Measurements from ENCODE around the gene STIM2.

The STIM2 gene

DNA sequence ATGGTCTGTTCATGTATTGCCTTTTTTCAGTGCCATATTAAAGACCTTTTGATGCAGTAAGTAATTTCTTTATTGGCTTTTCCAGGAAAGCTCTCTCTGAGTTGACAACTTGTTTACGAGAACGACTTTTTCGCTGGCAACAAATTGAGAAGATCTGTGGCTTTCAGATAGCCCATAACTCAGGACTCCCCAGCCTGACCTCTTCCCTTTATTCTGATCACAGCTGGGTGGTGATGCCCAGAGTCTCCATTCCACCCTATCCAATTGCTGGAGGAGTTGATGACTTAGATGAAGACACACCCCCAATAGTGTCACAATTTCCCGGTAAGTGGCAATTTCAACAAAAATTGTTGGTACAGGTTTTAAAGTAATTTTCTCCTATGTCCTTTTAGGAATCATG is 148.0 kb downstream of the STIM2 start:
- TF ChIP-seq, protein P1, sequence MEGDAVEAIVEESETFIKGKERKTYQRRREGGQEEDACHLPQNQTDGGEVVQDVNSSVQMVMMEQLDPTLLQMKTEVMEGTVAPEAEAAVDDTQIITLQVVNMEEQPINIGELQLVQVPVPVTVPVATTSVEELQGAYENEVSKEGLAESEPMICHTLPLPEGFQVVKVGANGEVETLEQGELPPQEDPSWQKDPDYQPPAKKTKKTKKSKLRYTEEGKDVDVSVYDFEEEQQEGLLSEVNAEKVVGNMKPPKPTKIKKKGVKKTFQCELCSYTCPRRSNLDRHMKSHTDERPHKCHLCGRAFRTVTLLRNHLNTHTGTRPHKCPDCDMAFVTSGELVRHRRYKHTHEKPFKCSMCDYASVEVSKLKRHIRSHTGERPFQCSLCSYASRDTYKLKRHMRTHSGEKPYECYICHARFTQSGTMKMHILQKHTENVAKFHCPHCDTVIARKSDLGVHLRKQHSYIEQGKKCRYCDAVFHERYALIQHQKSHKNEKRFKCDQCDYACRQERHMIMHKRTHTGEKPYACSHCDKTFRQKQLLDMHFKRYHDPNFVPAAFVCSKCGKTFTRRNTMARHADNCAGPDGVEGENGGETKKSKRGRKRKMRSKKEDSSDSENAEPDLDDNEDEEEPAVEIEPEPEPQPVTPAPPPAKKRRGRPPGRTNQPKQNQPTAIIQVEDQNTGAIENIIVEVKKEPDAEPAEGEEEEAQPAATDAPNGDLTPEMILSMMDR (IDR thresholded peaks at IDR 0.05), result no peak
- no peak for TF ChIP-seq ZFX (IDR thresholded peaks at IDR 0.05; ENCODE audit: borderline replicate concordance)
- no peak overlapping the region for H3K27ac ChIP-seq

DNA sequence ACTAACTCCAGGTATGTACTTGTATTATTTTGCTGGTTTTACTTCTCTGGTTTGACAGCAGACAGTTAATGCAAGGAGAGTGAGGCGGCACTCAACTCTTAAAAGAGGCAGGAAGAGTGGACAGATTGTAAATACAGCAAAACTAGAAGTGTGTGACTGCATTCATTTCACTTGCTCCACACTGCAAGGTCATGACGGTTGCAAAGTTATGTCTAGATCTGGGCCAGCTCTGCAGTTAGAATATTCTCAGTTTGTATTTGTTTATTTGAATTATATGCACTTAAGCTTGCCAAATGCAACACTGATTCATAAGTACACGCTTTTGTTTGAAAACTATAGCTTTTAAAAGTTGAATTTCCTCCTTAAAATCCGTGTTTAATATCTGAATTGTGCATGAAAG is 148.9 kb downstream of the STIM2 start:
- no peak overlapping the region for H3K27ac ChIP-seq
- TF ChIP-seq ZFX (IDR thresholded peaks at IDR 0.05; ENCODE audit: borderline replicate concordance), result no peak

DNA sequence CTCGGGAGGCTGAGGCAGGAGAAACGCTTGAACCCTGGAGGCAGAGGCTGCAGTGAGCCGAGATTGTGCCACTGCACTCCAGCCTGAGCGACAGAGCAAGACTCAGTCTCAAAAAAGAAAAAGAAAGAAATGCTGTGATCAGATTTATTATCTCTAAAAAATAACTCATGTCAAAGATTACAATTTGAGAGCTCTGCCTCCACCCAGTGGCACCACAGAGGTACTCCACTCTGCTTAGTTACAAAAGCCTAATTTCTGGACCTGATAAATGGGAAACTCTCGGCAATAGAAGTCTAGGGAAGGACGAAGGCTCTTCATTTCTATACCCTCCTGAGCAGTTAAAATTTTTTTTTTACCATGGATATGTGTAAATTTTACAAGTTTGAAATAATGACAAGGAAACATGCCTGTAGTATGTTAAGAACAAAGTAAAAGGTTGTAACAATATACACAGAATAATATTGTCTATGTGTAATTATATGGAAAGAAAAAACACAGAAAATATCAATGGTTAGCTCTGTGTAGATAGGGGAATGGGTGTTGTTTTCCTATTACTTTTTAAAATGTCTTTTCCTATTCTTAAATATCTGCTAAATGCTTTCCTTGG is 149.8 kb downstream of the STIM2 start:
- H3K27ac ChIP-seq, result no peak overlapping the region
- no peak for TF ChIP-seq ZFX (IDR thresholded peaks at IDR 0.05; ENCODE audit: borderline replicate concordance)
- TF ChIP-seq, protein P1 (IDR thresholded peaks at IDR 0.05), result peak; percentile 90

DNA sequence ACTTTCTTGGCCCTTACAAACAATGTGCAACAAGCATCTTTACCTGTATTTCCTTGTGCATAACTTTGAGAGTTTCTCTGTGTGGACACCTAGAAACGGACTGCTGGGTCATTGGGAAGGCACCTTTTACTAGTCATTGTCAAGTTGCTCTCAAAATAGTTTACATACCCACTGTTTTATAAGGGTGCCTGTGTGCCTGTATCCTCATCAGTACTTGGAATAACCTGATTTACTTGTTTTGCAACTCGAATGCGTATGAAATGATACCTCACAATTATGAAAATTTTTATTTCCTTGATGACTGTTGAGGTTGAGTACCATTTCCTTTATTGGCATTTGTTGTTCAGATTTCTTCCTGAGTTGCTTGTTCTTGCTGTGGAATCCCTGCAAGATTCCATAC is 150.8 kb downstream of the STIM2 start:
- no peak overlapping the region for H3K27ac ChIP-seq
- no peak for TF ChIP-seq ZFX (IDR thresholded peaks at IDR 0.05; ENCODE audit: borderline replicate concordance)

DNA sequence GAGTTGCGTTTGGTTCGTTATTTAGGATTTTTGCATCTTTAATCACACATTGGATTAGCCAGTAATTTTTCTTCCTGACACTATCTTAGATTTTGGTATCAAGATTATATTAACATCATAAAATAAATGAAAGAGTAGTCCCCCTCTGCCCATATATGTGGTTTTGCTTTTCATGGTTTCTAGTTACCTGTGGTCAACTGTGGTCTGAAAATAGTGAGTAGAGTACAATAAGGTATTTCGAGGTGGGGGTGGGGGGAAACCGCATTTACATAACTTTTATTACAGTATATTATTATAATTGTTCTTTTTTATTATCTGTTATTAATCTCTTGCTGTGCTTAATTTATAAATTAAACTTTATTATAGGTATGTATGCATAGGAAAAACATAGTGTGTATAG is 152.4 kb downstream of the STIM2 start:
- H3K27ac ChIP-seq, result no peak overlapping the region
- TF ChIP-seq ZFX (IDR thresholded peaks at IDR 0.05; ENCODE audit: borderline replicate concordance), result no peak
- TF ChIP-seq, protein P1 (IDR thresholded peaks at IDR 0.05), result no peak

DNA sequence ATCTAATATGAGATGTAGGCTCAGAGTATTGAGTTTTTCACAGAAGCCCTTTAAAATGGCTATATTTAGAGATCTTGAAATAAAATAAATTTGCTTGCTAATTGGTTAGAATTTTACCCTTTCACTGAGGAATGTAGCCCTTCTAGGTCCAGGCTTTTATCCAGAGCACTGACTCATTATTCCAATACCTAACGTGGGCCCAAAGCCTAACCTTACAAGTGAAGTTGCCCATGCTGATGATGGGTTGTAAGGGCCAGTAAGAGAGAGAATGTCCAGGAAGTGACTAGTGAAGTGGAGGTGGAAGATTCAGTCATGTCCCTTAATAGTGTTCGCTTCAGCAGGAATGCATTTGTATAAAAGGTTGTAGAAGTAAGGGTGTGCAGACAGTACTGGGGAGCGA is 155.9 kb downstream of the STIM2 start:
- TF ChIP-seq, protein P1 (IDR thresholded peaks at IDR 0.05), result no peak
- no peak for TF ChIP-seq ZFX (IDR thresholded peaks at IDR 0.05; ENCODE audit: borderline replicate concordance)

DNA sequence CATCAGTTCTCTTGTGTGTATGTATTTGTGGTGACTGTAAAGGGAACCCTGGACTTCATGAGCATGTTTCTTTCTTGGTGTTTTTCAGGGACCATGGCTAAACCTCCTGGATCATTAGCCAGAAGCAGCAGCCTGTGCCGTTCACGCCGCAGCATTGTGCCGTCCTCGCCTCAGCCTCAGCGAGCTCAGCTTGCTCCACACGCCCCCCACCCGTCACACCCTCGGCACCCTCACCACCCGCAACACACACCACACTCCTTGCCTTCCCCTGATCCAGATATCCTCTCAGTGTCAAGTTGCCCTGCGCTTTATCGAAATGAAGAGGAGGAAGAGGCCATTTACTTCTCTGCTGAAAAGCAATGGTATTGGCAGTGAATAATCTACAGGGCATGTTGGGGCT is 157.0 kb downstream of the STIM2 start:
- no peak overlapping the region for H3K27ac ChIP-seq
- TF ChIP-seq, protein P1 (IDR thresholded peaks at IDR 0.05), result no peak
- TF ChIP-seq ZFX (IDR thresholded peaks at IDR 0.05; ENCODE audit: borderline replicate concordance), result no peak

More for the DNA sequence above, 155.9 kb downstream of the STIM2 start:
- H3K27ac ChIP-seq, result no peak overlapping the region

DNA sequence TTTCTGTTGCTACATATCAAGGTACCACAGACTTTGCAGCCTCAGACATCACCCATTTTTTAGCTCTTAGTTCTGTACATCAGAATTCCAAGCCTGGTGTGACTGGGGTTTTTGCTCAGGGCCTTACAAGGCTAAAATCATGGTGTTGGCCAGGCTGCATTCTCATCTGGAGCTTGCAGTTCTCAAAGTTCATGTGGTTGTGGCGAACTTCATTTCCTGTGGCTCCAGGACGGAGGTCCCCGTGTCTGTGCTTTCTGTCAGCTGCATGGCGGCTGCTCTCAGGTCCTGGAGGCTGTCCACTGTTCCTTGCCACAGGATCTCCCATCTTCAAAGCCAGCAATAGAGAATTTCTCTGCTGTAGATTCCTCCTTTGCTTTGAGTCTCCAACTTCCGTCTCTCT is 157.4 kb downstream of the STIM2 start:
- TF ChIP-seq, protein P1 (IDR thresholded peaks at IDR 0.05), result no peak
- TF ChIP-seq ZFX (IDR thresholded peaks at IDR 0.05; ENCODE audit: borderline replicate concordance), result no peak
- H3K27ac ChIP-seq, result no peak overlapping the region

Data from 22Rv1 (cell line).